ENCODE measurements around the gene CES2.

The CES2 gene

GRCh38 chr16:66936462-66936861 is 1.1 kb downstream of the CES2 start:
- no peak overlapping the region for H3K4me3 ChIP-seq (ENCODE audit: low read depth, low read length)
- no peak for TF ChIP-seq CTCF (IDR thresholded peaks at IDR 0.05; ENCODE audit: insufficient read depth, low read depth, low read length, missing control alignments)
- DNase-seq (ENCODE audit: low read depth) = no peak

- no peak overlapping the region for H3K4me3 ChIP-seq (ENCODE audit: low read depth, low read length)
- no peak for DNase-seq (ENCODE audit: low read depth)
- TF ChIP-seq CTCF (IDR thresholded peaks at IDR 0.05; ENCODE audit: insufficient read depth, low read depth, low read length, missing control alignments) = no peak
Observed at GRCh38 chr16:66936889-66937554, 1.7 kb downstream of the CES2 start.

- H3K4me3 ChIP-seq (ENCODE audit: low read depth, low read length) = no peak overlapping the region
- no peak for DNase-seq (ENCODE audit: low read depth)
- TF ChIP-seq CTCF (IDR thresholded peaks at IDR 0.05; ENCODE audit: insufficient read depth, low read depth, low read length, missing control alignments) = no peak
Observed at GRCh38 chr16:66937725-66938337, 2.5 kb downstream of the CES2 start.

GRCh38 chr16:66939366-66939765 is 4.0 kb downstream of the CES2 start:
- DNase-seq (ENCODE audit: low read depth) = no peak
- TF ChIP-seq CTCF (IDR thresholded peaks at IDR 0.05; ENCODE audit: insufficient read depth, low read depth, low read length, missing control alignments) = no peak
- no peak overlapping the region for H3K4me3 ChIP-seq (ENCODE audit: low read depth, low read length)

- TF ChIP-seq CTCF (IDR thresholded peaks at IDR 0.05; ENCODE audit: insufficient read depth, low read depth, low read length, missing control alignments) = no peak
- H3K4me3 ChIP-seq (ENCODE audit: low read depth, low read length) = no peak overlapping the region
- no peak for DNase-seq (ENCODE audit: low read depth)
Observed at GRCh38 chr16:66940236-66940635, 4.9 kb downstream of the CES2 start.

GRCh38 chr16:66942981-66943380 is 7.7 kb downstream of the CES2 start:
- no peak overlapping the region for H3K4me3 ChIP-seq (ENCODE audit: low read depth, low read length)
- TF ChIP-seq CTCF (IDR thresholded peaks at IDR 0.05; ENCODE audit: insufficient read depth, low read depth, low read length, missing control alignments) = no peak
- DNase-seq (ENCODE audit: low read depth) = no peak
